Motor neuron (in vitro differentiated cells): ENCODE results near the gene NANS. TPM values are rescaled to one million over a fixed set of nuclear protein-coding genes. Genes with fewer than 3 reads are reported as not detected.

Experiments used
- ATAC-seq, 8 experiments: fragments of 200-7000 bp; cut with Tn5 transposase; replicated peaks in 6 of 8; 2 replicates each; pipeline ENCODE4 v1.8.0; 2021; ENCODE audit warnings: mild to moderate bottlenecking in 8 of 8, moderate library complexity in 8 of 8
- H3K27ac ChIP-seq, 2 donors: fragments of 250-450 bp; sonication (Bioruptor Pico); 2 replicates each; pipeline ENCODE4 v1.9.0; 2021; ENCODE audit warnings: antibody characterized with exemption in 2 of 2, mild to moderate bottlenecking in 2 of 2, moderate library complexity in 1 of 2
- H3K4me1 ChIP-seq, 2 donors: fragments of 250-450 bp; sonication (Bioruptor Pico); replicated peaks in 1 of 2; 2 replicates each; pipeline ENCODE4 v1.6.1; 2021; ENCODE audit warnings: antibody characterized with exemption in 2 of 2, mild to moderate bottlenecking in 2 of 2, moderate library complexity in 1 of 2
- H3K4me3 ChIP-seq, 5 donors: fragments of 250-450 bp; sonication (Bioruptor Pico); 2 replicates each; pipeline ENCODE4 v1.9.0; 2021; ENCODE audit warnings: antibody characterized with exemption in 5 of 5, mild to moderate bottlenecking in 5 of 5, moderate library complexity in 4 of 5
- WGBS, 10 experiments: fragments of 450-650 bp; shearing (Covaris generic); methylation state at CpG; one replicate each; pipeline ENCODE4 v1.0.0; 2022; 5-methylcytosine and 5-hydroxymethylcytosine counted together
- in situ Hi-C, 9 experiments: fragments of 400-800 bp; cut with MboI; loops; one replicate each; pipeline ENCODE4 v1.15.0; 2021; ENCODE audit warnings: low sequenced_read_pairs in 9 of 9, low pct_unique_long_range_greater_than_20kb in 2 of 9; ENCODE audit not compliant: unreplicated experiment in 9 of 9
- total RNA-seq, 8 experiments: library from RNA; unstranded; fragments of 300-600 nt; gene quantifications; 2 replicates each; pipeline versions ENCODE4 v1.2.3 to v1.2.4, GENCODE V29; 2022

Gene NANS
- total RNA-seq, 8 experiments from 2014 or later = 33.8 to 109 (median 65.5) TPM

- WGBS, 10 experiments = 20 to 100% (median 100%) methylated on average over 1 to 2 of the region's 7 CpGs; no CpG with 5 or more reads in 6 of the 10 experiments
- ATAC-seq = no peak
These were observed 38.9 kb downstream of the NANS start for GRCh38 chr9:98095401-98095800.

GRCh38 chr9:98096091-98096490, 39.6 kb downstream of the NANS start:
- H3K4me3 ChIP-seq = no peak overlapping the region
- ATAC-seq = no peak
- in situ Hi-C loops = loop anchor here in 3 of 9 experiments (25.0 kb wide), 2 partner anchors 166 to 691 kb away; partner anchors contain the start of genes TBC1D2 (in 2 of the 3) and ANKS6 (in 1 of the 3)
- 80 to 100% methylated on average over 1 of the region's 5 CpGs; no CpG with 5 or more reads in 8 of the 10 experiments for WGBS, 10 experiments
- peaks cover 0 to 5% of the 10 kb centered on the region in 2 donors for H3K4me1 ChIP-seq
- no peak overlapping the region for H3K27ac ChIP-seq

More at GRCh38 chr9:98095401-98095800, 38.9 kb downstream of the NANS start:
- Histone ChIP-seq H3K27ac (no peak overlapping the region), H3K4me3 (no peak overlapping the region), H3K4me1 (peaks cover 0 to 5% of the 10 kb centered on the region in 2 donors)
- in situ Hi-C loops = loop anchor here in 3 of 9 experiments (25.0 kb wide), 2 partner anchors 167 to 692 kb away; partner anchors contain the start of genes TBC1D2 (in 2 of the 3) and ANKS6 (in 1 of the 3)

- ATAC-seq = peak in 1 of 8 experiments; percentile 28
- no peak overlapping the region for H3K4me3 ChIP-seq
- WGBS, 10 experiments = 55 to 86% (median 70%) methylated on average over 1 to 4 of the region's 4 CpGs
- H3K4me1 ChIP-seq = peaks cover 9 to 11% of the 10 kb centered on the region in 2 donors
- H3K27ac ChIP-seq = no peak overlapping the region
- in situ Hi-C loops = loop anchor here in 3 of 9 experiments (25.0 kb wide), 2 partner anchors 164 to 689 kb away; partner anchors contain the start of genes TBC1D2 (in 2 of the 3) and ANKS6 (in 1 of the 3)
These were observed 41.3 kb downstream of the NANS start for GRCh38 chr9:98097836-98098235.

GRCh38 chr9:98099346-98099745, 42.8 kb downstream of the NANS start:
- Histone ChIP-seq H3K4me1 (peaks cover 9 to 11% of the 10 kb centered on the region in 2 donors), H3K4me3 (no peak overlapping the region), H3K27ac (no peak overlapping the region)
- in situ Hi-C loops = loop anchor here in 3 of 9 experiments (25.0 kb wide), 2 partner anchors 163 to 688 kb away; partner anchors contain the start of genes TBC1D2 (in 2 of the 3) and ANKS6 (in 1 of the 3)
- ATAC-seq = no peak
- WGBS, 10 experiments = no CpG with 5 or more reads among the region's 2 CpGs

GRCh38 chr9:98099898-98100297, 43.4 kb downstream of the NANS start:
- Histone ChIP-seq H3K4me3 (no peak overlapping the region), H3K4me1 (peaks cover 9 to 11% of the 10 kb centered on the region in 2 donors), H3K27ac (no peak overlapping the region)
- ATAC-seq = no peak
- 55 to 100% (median 80%) methylated on average over 1 to 5 of the region's 5 CpGs for WGBS, 10 experiments
- in situ Hi-C loops = loop anchor here in 4 of 9 experiments (25.0 kb wide), 2 partner anchors 162 to 687 kb away; partner anchors contain the start of genes TBC1D2 (in 3 of the 4) and ANKS6 (in 1 of the 4)

- H3K4me1 ChIP-seq = peaks cover 9 to 11% of the 10 kb centered on the region in 2 donors
- in situ Hi-C loops = loop anchor here in 1 of 9 experiments (25.0 kb wide), 1 partner anchor 162 kb away; the partner anchor contains the start of gene TBC1D2
- no peak overlapping the region for H3K4me3 ChIP-seq
- no peak for ATAC-seq
- H3K27ac ChIP-seq = no peak overlapping the region
These were observed 43.9 kb downstream of the NANS start for GRCh38 chr9:98100456-98100855.

GRCh38 chr9:98101416-98101815, 44.9 kb downstream of the NANS start:
- no peak overlapping the region for H3K27ac ChIP-seq
- 60 to 100% (median 88%) methylated on average over 2 to 7 of the region's 7 CpGs; no CpG with 5 or more reads in 4 of the 10 experiments for WGBS, 10 experiments
- in situ Hi-C loops = loop anchor here in 1 of 9 experiments (25.0 kb wide), 1 partner anchor 161 kb away; the partner anchor contains the start of gene TBC1D2
- no peak for ATAC-seq
- H3K4me3 ChIP-seq = no peak overlapping the region
- peaks cover 9 to 11% of the 10 kb centered on the region in 2 donors for H3K4me1 ChIP-seq

DNA sequence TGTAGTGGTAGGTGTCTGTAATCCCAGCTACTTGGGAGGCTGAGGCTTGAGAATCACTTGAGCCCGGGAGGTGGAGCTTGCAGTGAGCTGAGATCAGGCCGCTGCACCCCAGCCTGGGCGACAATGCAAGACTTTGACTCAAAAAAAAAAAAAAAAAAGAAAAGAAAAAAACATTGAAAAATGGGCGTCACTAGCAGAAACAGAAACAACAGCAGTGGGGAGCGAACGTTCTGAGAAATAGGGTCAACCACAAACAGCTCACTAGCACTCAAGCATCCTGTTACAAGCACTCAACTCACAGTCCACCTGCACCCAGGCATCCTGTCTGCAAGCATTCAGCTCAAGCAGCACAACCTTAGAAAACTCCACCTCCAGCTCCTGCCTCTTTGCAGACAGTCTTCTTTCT, 45.3 kb downstream of the NANS start:
- Histone ChIP-seq H3K27ac (no peak overlapping the region), H3K4me3 (no peak overlapping the region), H3K4me1 (peaks cover 9 to 11% of the 10 kb centered on the region in 2 donors)
- peak in 6 of 8 experiments; percentile 63 to 77 (median 71) for ATAC-seq
- in situ Hi-C loops = loop anchor here in 1 of 9 experiments (25.0 kb wide), 1 partner anchor 160 kb away; the partner anchor contains the start of gene TBC1D2
- 11 to 84% (median 29%) methylated on average over 1 to 6 of the region's 6 CpGs for WGBS, 10 experiments

DNA sequence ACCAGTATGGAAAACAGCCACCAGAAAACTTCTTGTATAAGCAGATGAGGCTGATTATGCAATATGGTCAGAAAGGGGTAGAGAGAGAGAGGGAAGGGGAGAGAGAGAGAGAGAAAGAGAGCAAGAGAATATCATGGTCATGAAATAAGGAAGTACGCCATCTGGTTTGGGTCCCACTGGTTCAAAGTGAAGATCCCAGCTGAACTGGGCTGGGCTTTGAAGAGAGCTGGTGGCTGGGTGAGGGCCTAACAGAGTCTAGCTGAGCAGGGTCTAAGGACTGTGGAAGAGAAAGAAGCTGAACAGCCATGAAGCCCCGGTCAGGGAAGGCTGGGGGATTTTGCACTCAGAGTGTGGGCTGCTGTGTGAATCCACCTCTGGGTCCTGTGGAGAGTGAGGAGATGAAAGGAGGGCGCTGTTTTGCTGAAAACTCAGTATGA, 47.9 kb downstream of the NANS start:
- Histone ChIP-seq H3K27ac (no peak overlapping the region), H3K4me1 (peaks cover 9 to 11% of the 10 kb centered on the region in 2 donors), H3K4me3 (no peak overlapping the region)
- ATAC-seq = no peak
- in situ Hi-C loops = loop anchor here in 1 of 9 experiments (25.0 kb wide), 1 partner anchor 158 kb away; the partner anchor contains the start of gene TBC1D2
- WGBS, 10 experiments = 89 to 100% (median 100%) methylated on average over 1 to 3 of the region's 3 CpGs; no CpG with 5 or more reads in 2 of the 10 experiments

DNA sequence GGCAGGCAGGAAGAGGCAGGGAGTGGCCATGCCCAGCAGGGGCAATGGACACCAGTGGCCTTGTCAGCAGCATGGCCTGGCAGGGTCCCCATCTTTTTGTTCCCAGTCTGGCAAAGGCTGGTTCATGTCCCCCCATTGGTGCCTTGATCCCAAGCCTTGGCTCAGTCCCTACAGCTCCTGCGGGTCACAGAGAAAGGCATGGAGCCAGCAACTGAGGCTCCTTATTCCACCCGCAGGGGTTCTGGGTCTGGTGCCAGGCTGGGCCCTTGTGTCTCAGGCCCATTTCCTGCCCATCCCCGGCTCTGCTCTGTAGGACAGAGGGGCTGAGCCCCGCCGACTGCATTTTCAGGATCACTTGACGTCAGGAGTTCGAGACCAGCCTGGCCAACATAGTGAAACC, 48.5 kb downstream of the NANS start:
- no peak overlapping the region for H3K27ac ChIP-seq
- 60 to 100% (median 89%) methylated on average over 2 to 4 of the region's 7 CpGs; no CpG with 5 or more reads in 4 of the 10 experiments for WGBS, 10 experiments
- no peak overlapping the region for H3K4me3 ChIP-seq
- peaks cover 9 to 11% of the 10 kb centered on the region in 2 donors for H3K4me1 ChIP-seq
- in situ Hi-C loops = loop anchor here in 1 of 9 experiments (25.0 kb wide), 1 partner anchor 157 kb away; the partner anchor contains the start of gene TBC1D2
- ATAC-seq = no peak

GRCh38 chr9:98107926-98108325, 51.4 kb downstream of the NANS start:
- Histone ChIP-seq H3K4me1 (no peaks in the 10 kb centered on the region), H3K4me3 (no peak overlapping the region), H3K27ac (no peak overlapping the region)
- 67 to 100% (median 100%) methylated on average over 1 to 2 of the region's 2 CpGs; no CpG with 5 or more reads in 3 of the 10 experiments for WGBS, 10 experiments
- in situ Hi-C loops = loop anchor here in 1 of 9 experiments (25.0 kb wide), 1 partner anchor 154 kb away; the partner anchor contains the start of gene TBC1D2
- no peak for ATAC-seq

- ATAC-seq = no peak
- in situ Hi-C loops = loop anchor here in 1 of 9 experiments (25.0 kb wide), 1 partner anchor 154 kb away; the partner anchor contains the start of gene TBC1D2
- Histone ChIP-seq H3K27ac (no peak overlapping the region), H3K4me3 (no peak overlapping the region), H3K4me1 (no peaks in the 10 kb centered on the region)
- WGBS, 10 experiments = 0 to 100% (median 79%) methylated on average over 1 to 4 of the region's 5 CpGs; no CpG with 5 or more reads in 1 of the 10 experiments
These were observed 52.0 kb downstream of the NANS start for GRCh38 chr9:98108531-98109031.

- H3K27ac ChIP-seq = no peak overlapping the region
These were observed 52.5 kb downstream of the NANS start for GRCh38 chr9:98109052-98109451.

More at GRCh38 chr9:98109052-98109451, 52.5 kb downstream of the NANS start:
- 40 to 100% methylated on average over 1 of the region's 3 CpGs; no CpG with 5 or more reads in 8 of the 10 experiments for WGBS, 10 experiments
- in situ Hi-C loops = loop anchor here in 1 of 9 experiments (25.0 kb wide), 1 partner anchor 153 kb away; the partner anchor contains the start of gene TBC1D2
- no peak for ATAC-seq
- Histone ChIP-seq H3K4me3 (no peak overlapping the region), H3K4me1 (no peaks in the 10 kb centered on the region)
